ENCODE data around the gene USP40.

Gene USP40

GRCh38 chr2:233495503-233496496 is 70.8 kb downstream of the USP40 start:
- no peak for DNase-seq (ENCODE audit: low read depth)

- no peak for DNase-seq (ENCODE audit: low read depth)
These were observed 73.8 kb downstream of the USP40 start for GRCh38 chr2:233492751-233493150.

- no peak for DNase-seq (ENCODE audit: low read depth)
These were observed 74.5 kb downstream of the USP40 start for GRCh38 chr2:233492078-233492477.

- DNase-seq (ENCODE audit: low read depth), result no peak
These were observed 75.3 kb downstream of the USP40 start for GRCh38 chr2:233491326-233491725.

GRCh38 chr2:233490831-233491230 is 75.8 kb downstream of the USP40 start:
- no peak for DNase-seq (ENCODE audit: low read depth)

- DNase-seq (ENCODE audit: low read depth), result no peak
These were observed 76.9 kb downstream of the USP40 start for GRCh38 chr2:233489666-233490065.

- no peak for DNase-seq (ENCODE audit: low read depth)
These were observed 77.4 kb downstream of the USP40 start for GRCh38 chr2:233489143-233489542.

- no peak for DNase-seq (ENCODE audit: low read depth)
These were observed 78.7 kb downstream of the USP40 start for GRCh38 chr2:233487748-233488345.

- peak; percentile 37 for DNase-seq (ENCODE audit: low read depth)
These were observed 79.6 kb downstream of the USP40 start for GRCh38 chr2:233486778-233487552.

GRCh38 chr2:233486357-233486756 is 80.2 kb downstream of the USP40 start:
- no peak for DNase-seq (ENCODE audit: low read depth)

GRCh38 chr2:233485726-233486125 is 80.9 kb downstream of the USP40 start:
- no peak for DNase-seq (ENCODE audit: low read depth)

GRCh38 chr2:233482616-233483015 is 84.0 kb downstream of the USP40 start:
- no peak for DNase-seq (ENCODE audit: low read depth)

GRCh38 chr2:233481368-233482142 is 85.0 kb downstream of the USP40 start:
- DNase-seq (ENCODE audit: low read depth), result no peak

GRCh38 chr2:233480490-233481202 is 85.9 kb downstream of the USP40 start:
- no peak for DNase-seq (ENCODE audit: low read depth)

GRCh38 chr2:233479616-233480489 is 86.7 kb downstream of the USP40 start:
- no peak for DNase-seq (ENCODE audit: low read depth)

- no peak for DNase-seq (ENCODE audit: low read depth)
These were observed 88.8 kb downstream of the USP40 start for GRCh38 chr2:233477548-233478433.

GRCh38 chr2:233476651-233477547 is 89.7 kb downstream of the USP40 start:
- DNase-seq (ENCODE audit: low read depth), result no peak

- no peak for DNase-seq (ENCODE audit: low read depth)
These were observed 90.5 kb downstream of the USP40 start for GRCh38 chr2:233476063-233476410.
